GM12892 (cell line): ENCODE data around the gene CBFA2T2.

Source experiments
- POLR2A ChIP-seq: IDR thresholded peaks from 2 replicates; pipeline ENCODE4 v1.6.1; 2011; ENCODE audit warnings: low read depth, low read length, control low read depth
- POLR2AphosphoS5 ChIP-seq: IDR thresholded peaks from 2 replicates; pipeline ENCODE4 v1.6.1; 2011; ENCODE audit warnings: low read depth, low read length, control low read depth

GRCh38 chr20:33444797-33445560 lies 44.9 kb upstream of the CBFA2T2 start:
- TF ChIP-seq POLR2AphosphoS5 (no peak), POLR2A (no peak)
